ENCODE data around the gene GSTO1. TPM values are rescaled to one million over a fixed set of nuclear protein-coding genes. Genes with fewer than 3 reads are reported as not detected.

Gene GSTO1
- total and polyA plus RNA-seq, 4 donors: 137 to 349 (median 211) TPM

DNA sequence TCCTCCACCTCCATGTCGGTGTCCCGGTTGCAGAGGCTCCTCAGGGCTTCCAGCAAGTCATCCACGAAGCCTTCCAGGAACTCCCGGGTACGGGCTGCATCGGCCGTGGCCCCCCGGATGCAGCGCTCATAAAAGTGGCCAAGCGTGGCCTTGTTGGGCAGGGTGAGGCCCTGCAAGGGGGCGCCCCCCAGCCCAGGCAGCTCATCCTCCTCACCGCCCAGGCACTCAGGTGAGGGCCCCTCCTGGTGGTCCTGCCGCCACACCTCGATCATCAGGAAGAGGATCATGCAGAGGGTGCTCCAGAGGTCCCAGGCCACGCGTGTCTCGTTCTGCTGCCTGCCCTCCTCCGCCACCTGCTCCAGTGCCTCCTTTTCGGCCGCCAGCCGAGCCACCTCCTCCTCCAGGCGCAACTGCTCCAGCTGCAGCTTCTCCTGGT is 60.8 kb downstream of the GSTO1 start:
- Histone ChIP-seq H3K9me3 (ENCODE audit: control insufficient read depth in 4 of 4, low read length in 3 of 4) (no peaks in the 10 kb centered on the region), H3K4me3 (ENCODE audit: low read depth in 1 of 3, low read length in 3 of 3) (no peak overlapping the region), H3K36me3 (ENCODE audit: control insufficient read depth in 4 of 4, insufficient read depth in 3 of 4, low read depth in 1 of 4, low read length in 3 of 4) (peaks cover 0 to 23% (median 6%) of the 10 kb centered on the region in 4 donors), H3K27me3 (ENCODE audit: control insufficient read depth in 4 of 4, insufficient read depth in 4 of 4, low read length in 3 of 4) (no peaks in the 10 kb centered on the region), H3K27ac (ENCODE audit: low read depth in 1 of 2, low read length in 2 of 2) (no peak overlapping the region), H3K9ac (ENCODE audit: low read depth in 1 of 2, low read length in 2 of 2) (no peak overlapping the region), H3K4me1 (ENCODE audit: control insufficient read depth in 4 of 4, insufficient read depth in 4 of 4, low read length in 3 of 4) (peaks cover 0 to 5% (median 2%) of the 10 kb centered on the region in 4 donors)
- no peak for DNase-seq (ENCODE audit: low spot score)
- TF ChIP-seq EGR1 (IDR thresholded peaks at IDR 0.05; ENCODE audit: low read depth in 2 of 2) (no peak), JUND (IDR thresholded peaks at IDR 0.05) (no peak), YY1 (IDR thresholded peaks at IDR 0.05) (no peak), HNF4G (IDR thresholded peaks at IDR 0.05) (no peak), TAF1 (conservative IDR thresholded peaks at IDR 0.05) (no peak), SP1 (IDR thresholded peaks at IDR 0.05) (no peak), GABPA (IDR thresholded peaks at IDR 0.05 in 1 of 2, conservative IDR thresholded peaks at IDR 0.05 in 1 of 2) (no peak), RAD21 (IDR thresholded peaks at IDR 0.05) (no peak), FOXA2 (IDR thresholded peaks at IDR 0.05) (no peak), RXRA (IDR thresholded peaks at IDR 0.05) (no peak), FOXA1 (IDR thresholded peaks at IDR 0.05) (no peak), HNF4A (conservative IDR thresholded peaks at IDR 0.05) (no peak), NR2F2 (IDR thresholded peaks at IDR 0.05) (no peak)
- TF ChIP-seq, protein P1, sequence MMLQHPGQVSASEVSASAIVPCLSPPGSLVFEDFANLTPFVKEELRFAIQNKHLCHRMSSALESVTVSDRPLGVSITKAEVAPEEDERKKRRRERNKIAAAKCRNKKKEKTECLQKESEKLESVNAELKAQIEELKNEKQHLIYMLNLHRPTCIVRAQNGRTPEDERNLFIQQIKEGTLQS (IDR thresholded peaks at IDR 0.05): no peak
- TF ChIP-seq, protein P2, sequence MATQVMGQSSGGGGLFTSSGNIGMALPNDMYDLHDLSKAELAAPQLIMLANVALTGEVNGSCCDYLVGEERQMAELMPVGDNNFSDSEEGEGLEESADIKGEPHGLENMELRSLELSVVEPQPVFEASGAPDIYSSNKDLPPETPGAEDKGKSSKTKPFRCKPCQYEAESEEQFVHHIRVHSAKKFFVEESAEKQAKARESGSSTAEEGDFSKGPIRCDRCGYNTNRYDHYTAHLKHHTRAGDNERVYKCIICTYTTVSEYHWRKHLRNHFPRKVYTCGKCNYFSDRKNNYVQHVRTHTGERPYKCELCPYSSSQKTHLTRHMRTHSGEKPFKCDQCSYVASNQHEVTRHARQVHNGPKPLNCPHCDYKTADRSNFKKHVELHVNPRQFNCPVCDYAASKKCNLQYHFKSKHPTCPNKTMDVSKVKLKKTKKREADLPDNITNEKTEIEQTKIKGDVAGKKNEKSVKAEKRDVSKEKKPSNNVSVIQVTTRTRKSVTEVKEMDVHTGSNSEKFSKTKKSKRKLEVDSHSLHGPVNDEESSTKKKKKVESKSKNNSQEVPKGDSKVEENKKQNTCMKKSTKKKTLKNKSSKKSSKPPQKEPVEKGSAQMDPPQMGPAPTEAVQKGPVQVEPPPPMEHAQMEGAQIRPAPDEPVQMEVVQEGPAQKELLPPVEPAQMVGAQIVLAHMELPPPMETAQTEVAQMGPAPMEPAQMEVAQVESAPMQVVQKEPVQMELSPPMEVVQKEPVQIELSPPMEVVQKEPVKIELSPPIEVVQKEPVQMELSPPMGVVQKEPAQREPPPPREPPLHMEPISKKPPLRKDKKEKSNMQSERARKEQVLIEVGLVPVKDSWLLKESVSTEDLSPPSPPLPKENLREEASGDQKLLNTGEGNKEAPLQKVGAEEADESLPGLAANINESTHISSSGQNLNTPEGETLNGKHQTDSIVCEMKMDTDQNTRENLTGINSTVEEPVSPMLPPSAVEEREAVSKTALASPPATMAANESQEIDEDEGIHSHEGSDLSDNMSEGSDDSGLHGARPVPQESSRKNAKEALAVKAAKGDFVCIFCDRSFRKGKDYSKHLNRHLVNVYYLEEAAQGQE (IDR thresholded peaks at IDR 0.05): no peak
- TF ChIP-seq, protein P3, sequence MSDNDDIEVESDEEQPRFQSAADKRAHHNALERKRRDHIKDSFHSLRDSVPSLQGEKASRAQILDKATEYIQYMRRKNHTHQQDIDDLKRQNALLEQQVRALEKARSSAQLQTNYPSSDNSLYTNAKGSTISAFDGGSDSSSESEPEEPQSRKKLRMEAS (IDR thresholded peaks at IDR 0.05): no peak
- TF ChIP-seq, protein P4, sequence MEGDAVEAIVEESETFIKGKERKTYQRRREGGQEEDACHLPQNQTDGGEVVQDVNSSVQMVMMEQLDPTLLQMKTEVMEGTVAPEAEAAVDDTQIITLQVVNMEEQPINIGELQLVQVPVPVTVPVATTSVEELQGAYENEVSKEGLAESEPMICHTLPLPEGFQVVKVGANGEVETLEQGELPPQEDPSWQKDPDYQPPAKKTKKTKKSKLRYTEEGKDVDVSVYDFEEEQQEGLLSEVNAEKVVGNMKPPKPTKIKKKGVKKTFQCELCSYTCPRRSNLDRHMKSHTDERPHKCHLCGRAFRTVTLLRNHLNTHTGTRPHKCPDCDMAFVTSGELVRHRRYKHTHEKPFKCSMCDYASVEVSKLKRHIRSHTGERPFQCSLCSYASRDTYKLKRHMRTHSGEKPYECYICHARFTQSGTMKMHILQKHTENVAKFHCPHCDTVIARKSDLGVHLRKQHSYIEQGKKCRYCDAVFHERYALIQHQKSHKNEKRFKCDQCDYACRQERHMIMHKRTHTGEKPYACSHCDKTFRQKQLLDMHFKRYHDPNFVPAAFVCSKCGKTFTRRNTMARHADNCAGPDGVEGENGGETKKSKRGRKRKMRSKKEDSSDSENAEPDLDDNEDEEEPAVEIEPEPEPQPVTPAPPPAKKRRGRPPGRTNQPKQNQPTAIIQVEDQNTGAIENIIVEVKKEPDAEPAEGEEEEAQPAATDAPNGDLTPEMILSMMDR (IDR thresholded peaks at IDR 0.05; ENCODE audit: low read depth, low read length, missing input control): no peak
- TF ChIP-seq, protein P5, sequence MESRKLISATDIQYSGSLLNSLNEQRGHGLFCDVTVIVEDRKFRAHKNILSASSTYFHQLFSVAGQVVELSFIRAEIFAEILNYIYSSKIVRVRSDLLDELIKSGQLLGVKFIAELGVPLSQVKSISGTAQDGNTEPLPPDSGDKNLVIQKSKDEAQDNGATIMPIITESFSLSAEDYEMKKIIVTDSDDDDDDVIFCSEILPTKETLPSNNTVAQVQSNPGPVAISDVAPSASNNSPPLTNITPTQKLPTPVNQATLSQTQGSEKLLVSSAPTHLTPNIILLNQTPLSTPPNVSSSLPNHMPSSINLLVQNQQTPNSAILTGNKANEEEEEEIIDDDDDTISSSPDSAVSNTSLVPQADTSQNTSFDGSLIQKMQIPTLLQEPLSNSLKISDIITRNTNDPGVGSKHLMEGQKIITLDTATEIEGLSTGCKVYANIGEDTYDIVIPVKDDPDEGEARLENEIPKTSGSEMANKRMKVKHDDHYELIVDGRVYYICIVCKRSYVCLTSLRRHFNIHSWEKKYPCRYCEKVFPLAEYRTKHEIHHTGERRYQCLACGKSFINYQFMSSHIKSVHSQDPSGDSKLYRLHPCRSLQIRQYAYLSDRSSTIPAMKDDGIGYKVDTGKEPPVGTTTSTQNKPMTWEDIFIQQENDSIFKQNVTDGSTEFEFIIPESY (IDR thresholded peaks at IDR 0.05): no peak
- 98% methylated on average over 22 of the region's 22 CpGs for WGBS
